Right hindlimb (tissue), 1 donor: ENCODE results near the gene NR2F2.
"Not testable (repeated sequence)": the region's sequence is repeated elsewhere in the genome, so short reads cannot be mapped to it uniquely, and the experiment has no call there.

Experiments
- DNase-seq: peaks from one replicate; pipeline ENCODE4 v3.0.0-alpha.2; 2018

The NR2F2 gene

DNA sequence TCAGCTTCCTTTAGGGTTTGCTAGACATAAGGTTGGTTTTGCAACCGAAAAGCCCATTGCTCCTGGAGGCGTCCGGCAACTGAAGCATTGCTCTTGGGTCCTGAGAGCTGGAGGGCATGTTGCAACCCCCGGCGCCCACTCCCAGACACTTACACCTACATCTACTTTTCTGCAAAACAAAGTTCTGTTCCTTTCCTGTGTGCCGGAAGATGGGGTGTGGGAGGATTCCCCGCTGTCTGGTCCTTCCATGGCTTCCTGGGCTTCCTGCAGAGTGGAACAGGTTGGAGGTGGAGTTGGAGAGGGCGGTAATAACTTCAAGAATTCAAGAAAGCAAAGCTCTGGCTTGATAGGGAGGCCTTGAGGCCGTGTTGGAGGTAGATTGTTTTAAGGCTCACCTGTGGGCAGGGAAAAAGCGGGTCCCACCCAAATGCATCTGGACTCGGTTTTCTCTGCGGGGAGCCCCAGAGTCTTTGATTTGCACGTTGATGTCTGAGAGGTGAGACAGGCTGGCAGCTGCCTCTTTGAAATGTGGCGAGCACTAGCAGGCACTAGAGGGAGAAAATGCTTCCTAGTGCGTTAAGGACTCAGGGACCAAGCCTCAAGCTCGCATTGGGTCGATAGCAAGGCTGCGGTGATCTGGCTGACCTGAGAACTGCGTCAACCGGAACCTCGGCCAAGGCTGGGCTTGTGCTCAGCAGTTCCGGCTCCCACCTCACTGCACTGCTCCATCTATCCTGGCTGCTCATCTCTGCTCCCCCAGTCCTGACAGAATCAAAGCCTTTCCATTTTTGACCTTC, 39.5 kb downstream of the NR2F2 start:
- no peak for DNase-seq

DNA sequence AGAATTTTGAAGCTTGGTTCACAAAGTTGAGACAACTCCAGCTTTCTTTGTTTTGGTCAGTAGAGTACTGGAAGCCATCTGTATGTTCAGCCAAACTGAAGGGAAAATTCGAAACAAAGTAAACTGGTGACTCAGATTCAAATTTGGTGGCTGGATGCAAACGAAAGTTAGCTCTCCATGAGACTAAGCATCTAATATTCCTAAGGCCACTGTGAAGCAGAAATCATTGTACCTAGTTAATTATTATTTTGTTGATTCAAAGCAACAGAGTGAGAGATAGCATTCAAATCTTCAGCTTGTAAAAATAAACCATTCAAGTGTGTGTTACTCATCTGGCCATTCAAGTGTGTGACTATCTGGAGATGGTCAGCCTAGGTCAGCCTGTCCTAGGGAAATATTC, 42.1 kb downstream of the NR2F2 start:
- DNase-seq: no peak

DNA sequence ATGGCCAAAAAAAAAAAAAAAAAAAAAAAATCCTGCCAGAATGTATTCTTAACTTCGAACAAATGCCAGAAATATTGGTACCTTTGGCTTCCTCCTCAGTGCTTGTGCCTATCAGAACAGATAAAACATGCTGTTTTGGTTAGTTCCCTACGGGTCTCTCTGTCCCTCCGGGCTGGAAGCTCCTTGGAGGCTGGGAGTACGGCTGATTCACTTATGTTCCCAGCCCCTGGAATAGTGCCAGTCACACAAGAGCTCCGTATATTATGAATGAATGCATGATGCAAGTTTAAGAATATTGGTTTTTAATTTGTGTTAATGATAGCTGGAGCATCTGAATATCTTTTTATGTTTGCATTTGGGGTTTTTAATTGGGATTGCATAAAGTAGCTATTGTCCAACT, 44.0 kb downstream of the NR2F2 start:
- no peak for DNase-seq

DNA sequence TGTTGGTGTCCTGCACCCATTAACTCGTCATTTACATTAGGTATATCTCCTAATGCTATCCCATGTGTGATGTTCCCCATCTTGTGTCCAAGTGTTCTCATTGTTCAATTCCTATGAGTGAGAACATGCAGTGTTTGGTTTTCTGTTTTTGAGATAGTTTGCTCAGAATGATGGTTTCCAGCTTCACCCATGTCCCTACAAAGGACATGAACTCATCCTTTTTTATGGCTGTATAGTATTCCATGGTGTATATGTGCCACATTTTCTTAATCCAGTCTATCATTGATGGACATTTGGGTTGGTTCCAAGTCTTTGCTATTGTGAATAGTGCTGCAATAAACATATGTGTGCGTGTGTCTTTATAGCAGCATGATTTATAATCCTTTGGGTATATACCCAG, 49.1 kb downstream of the NR2F2 start:
- DNase-seq: not testable (repeated sequence)

DNA sequence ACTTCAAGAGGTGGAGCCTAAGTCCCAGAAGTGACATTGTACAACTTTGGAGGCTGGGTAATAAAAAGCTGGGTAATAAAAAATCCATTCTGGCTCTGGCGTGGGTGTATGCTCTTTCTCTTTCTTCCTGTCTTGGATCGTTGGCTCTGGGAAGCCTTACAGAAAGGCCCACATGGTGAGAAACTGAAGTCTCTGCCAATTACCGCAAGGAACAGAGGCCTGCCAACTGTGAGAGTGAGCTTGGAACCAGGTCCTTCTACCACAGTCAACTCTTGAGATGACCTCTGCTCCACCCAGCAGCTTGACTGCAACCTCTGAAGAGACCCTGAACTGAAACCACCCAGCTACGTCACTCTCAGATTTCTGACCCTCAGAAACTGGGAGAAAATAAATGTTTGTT, 51.0 kb downstream of the NR2F2 start:
- no peak for DNase-seq

DNA sequence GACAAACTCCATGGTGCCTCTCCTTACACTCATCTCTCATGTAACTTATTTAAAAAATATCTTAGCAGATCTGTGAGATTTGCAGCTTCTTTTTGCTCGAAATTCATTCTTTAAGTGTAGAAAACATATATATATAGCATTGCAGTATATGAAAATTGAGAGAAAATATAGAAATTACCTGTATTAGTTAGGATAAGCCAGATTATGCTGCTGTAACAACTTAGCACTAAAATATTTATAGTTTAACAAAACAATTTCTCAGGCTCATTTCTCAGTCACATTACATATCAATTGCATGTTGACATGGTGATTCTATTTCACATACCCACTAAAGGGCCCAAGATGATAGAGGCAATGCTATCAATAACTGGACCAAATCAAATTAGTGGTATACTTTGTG, 54.7 kb downstream of the NR2F2 start:
- no peak for DNase-seq

DNA sequence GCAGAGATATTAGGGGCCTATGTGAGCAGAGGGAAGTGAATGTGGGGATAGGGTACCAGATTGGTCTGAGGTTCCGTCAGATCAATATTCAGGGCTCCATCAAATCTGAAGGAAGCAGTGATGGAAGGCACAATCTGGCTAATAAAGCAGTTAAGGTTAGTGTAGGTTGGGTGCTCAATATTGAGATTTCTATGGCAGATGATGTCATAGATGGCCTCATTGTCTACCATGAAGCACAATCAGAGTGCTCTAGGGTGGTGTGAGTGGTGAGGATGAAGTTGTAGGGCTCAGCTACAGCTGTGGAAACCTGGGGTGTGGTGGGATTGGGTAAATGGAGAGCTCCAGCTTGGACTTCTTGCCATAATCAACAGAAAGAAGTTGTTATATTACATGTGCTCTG, 58.2 kb downstream of the NR2F2 start:
- DNase-seq: no peak
